ENCODE measurements around the gene CCDC71L.

DNA sequence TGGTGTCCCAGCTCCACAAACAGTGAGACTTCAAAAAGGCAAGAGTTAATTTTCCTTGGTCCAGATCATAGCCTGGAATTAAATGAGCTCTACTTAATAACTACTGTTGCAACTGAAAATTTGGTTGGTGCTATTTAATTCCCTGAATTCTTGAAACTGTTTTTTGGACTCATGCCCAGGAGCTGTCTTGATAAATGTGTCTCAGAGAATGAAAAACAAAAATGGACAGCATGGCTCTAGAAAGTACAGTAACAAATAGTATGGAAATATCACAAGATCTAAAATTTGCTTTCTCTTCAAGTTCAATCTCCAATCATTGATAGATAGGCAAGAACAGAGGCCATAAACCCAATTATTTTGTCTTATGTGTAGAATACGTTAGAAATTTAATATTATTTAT, 42.5 kb downstream of the CCDC71L start:
- TF ChIP-seq FOS (IDR thresholded peaks at IDR 0.05; ENCODE audit: low read depth, low read length) (no peak), POLR2A (IDR thresholded peaks at IDR 0.05; ENCODE audit: low read depth, low read length) (no peak), RAD21 (IDR thresholded peaks at IDR 0.05; ENCODE audit: low read length) (no peak), MXI1 (IDR thresholded peaks at IDR 0.05; ENCODE audit: borderline replicate concordance, low read depth, low read length) (no peak), RCOR1 (IDR thresholded peaks at IDR 0.05; ENCODE audit: insufficient replicate concordance, low read length) (no peak), CEBPB (IDR thresholded peaks at IDR 0.05; ENCODE audit: low read depth, low read length) (no peak), NFE2L2 (IDR thresholded peaks at IDR 0.05; ENCODE audit: low read depth, low read length) (no peak)
- TF ChIP-seq, protein P1, sequence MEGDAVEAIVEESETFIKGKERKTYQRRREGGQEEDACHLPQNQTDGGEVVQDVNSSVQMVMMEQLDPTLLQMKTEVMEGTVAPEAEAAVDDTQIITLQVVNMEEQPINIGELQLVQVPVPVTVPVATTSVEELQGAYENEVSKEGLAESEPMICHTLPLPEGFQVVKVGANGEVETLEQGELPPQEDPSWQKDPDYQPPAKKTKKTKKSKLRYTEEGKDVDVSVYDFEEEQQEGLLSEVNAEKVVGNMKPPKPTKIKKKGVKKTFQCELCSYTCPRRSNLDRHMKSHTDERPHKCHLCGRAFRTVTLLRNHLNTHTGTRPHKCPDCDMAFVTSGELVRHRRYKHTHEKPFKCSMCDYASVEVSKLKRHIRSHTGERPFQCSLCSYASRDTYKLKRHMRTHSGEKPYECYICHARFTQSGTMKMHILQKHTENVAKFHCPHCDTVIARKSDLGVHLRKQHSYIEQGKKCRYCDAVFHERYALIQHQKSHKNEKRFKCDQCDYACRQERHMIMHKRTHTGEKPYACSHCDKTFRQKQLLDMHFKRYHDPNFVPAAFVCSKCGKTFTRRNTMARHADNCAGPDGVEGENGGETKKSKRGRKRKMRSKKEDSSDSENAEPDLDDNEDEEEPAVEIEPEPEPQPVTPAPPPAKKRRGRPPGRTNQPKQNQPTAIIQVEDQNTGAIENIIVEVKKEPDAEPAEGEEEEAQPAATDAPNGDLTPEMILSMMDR (conservative IDR thresholded peaks at IDR 0.05; ENCODE audit: low read depth, low read length): no peak
- TF ChIP-seq, protein P2, sequence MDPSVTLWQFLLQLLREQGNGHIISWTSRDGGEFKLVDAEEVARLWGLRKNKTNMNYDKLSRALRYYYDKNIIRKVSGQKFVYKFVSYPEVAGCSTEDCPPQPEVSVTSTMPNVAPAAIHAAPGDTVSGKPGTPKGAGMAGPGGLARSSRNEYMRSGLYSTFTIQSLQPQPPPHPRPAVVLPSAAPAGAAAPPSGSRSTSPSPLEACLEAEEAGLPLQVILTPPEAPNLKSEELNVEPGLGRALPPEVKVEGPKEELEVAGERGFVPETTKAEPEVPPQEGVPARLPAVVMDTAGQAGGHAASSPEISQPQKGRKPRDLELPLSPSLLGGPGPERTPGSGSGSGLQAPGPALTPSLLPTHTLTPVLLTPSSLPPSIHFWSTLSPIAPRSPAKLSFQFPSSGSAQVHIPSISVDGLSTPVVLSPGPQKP (IDR thresholded peaks at IDR 0.05; ENCODE audit: borderline replicate concordance, low read depth, low read length): no peak
- TF ChIP-seq, protein P3, sequence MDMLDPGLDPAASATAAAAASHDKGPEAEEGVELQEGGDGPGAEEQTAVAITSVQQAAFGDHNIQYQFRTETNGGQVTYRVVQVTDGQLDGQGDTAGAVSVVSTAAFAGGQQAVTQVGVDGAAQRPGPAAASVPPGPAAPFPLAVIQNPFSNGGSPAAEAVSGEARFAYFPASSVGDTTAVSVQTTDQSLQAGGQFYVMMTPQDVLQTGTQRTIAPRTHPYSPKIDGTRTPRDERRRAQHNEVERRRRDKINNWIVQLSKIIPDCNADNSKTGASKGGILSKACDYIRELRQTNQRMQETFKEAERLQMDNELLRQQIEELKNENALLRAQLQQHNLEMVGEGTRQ (IDR thresholded peaks at IDR 0.05; ENCODE audit: low read depth, low read length): no peak

Measured in IMR-90 (cell line).